ENCODE results near the gene SLX9.
"Not testable (repeated sequence)": the region's sequence is repeated elsewhere in the genome, so short reads cannot be mapped to it uniquely, and the experiment has no call there.

SLX9 gene

DNA sequence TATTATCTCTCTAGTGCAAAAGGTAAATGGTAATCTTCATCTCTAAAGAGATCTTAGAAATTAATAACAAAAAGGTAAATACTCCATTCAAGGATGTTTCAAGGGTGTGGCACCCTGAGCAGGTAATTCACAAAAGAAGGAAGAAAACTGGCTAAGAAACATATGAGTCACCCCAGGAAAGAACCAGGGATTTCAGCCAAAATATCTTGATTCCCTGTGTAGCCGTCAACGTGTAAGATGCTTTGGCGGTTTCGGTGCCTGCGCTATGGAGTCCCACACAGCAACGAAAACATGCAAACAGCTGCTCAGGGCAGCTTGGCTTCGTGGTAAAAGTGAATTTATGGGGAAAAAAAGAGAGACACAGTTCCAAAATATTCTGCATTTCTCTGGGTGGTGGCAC, 22.9 kb upstream of the SLX9 start:
- no peak for DNase-seq

DNA sequence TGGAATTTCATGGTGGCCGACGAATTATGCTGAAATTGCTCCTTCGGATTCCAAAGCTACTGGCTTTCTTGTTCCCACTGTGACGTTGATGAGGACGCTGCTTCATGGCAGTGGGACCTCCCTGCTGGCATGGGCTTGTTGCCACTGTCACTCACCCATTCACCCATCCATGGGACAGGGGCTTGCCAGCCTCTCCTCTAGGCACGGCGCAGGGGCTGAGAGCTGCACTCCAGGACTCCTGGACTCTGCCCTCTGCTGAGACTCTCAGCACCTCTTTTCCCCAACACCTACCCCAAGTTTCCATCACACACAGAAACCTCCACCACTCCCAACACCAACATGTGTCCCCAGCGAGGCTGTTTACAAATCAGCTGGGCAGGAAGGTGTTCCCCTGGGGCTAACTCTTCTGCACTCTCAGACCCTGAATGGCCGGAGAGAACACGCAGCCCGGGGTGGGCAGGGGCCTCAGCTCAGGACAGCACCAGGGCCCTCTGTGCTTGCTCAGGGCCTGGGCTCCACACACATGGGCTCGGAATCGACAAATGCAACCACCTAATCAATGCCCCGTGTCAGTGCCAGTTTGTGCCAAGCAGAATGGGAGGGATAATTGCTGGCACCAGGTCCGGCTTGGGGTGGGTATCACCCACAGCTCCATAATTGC, 22.3 kb upstream of the SLX9 start:
- DNase-seq, result no peak

DNA sequence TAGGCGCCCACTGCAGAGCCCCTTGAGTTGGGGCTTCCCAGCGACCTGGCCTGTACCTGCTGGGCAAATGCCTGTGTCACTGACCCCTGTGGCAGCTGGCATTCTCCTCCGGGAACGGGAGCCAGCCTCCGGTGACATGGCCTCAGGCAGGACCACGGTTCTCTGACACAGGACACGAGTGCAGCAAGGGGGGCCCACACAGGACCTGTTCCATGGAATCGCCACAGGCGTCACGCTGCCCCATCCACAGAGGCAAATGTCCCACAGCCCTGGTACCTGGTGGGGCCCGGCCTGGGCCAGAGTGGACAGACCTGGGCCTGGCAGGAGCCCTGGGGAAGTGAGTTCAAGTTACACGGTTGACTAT, 21.7 kb upstream of the SLX9 start:
- DNase-seq, result no peak

DNA sequence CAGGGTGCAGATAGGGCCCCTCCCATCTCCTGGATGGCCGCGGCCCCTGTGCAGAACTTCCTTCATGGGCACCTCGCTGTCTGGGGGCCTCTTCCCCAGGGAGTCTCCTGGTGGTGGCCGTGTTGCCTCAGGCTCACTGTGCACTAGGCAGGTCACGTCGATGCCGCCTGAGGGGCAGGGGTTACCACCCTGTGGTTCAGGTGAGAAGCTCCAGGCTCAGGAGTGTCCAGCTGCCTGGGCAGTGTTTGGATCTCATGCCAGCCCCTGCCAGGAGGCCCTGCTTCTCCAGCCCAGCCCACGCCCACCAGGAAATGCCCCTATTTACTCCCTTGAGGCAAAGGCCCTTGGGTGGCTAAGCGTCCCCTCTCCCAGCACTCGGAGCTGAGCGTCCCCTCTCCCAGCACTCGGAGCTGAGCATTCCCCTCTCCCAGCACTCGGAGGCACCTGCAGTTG, 21.2 kb upstream of the SLX9 start:
- DNase-seq, result no peak

DNA sequence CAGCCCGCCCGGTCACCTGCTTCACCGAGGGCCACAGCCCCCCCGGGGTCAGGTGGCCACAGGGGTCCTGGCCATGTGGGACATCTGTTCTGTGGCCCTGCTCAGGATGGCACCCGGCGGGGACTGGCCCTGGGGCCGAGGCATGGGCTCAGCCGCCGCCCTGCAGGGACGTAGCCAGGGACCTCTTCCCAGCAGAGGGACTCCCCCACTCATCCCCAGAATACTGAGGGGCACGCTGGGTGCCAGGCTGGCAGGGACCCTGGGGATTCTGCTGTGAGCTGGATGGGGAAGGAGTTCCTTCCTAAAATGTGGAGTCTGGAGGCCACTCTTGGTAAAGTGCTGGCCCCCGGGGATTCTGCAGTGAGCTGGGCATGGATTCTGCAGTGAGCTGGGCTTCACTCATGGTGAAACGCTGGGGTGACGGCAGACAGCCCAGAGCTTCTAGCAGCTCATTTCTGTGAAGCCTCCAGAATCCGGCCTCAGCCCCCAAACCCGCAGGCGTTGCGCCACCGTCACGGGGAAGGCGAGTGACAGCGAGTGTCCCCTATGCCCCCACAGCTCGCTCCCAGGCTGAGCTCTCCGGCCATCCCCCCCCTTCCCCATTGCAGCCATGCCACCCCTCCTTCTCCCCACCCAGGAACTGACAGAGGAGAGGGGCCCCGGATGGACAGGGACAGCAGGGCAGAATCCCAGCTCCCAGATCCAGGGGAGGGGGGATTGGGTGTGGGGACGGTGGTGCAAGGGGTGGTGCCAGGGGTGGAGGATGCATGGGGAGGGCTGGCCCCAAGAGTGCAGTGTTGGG, 20.5 kb upstream of the SLX9 start:
- DNase-seq, result no peak

DNA sequence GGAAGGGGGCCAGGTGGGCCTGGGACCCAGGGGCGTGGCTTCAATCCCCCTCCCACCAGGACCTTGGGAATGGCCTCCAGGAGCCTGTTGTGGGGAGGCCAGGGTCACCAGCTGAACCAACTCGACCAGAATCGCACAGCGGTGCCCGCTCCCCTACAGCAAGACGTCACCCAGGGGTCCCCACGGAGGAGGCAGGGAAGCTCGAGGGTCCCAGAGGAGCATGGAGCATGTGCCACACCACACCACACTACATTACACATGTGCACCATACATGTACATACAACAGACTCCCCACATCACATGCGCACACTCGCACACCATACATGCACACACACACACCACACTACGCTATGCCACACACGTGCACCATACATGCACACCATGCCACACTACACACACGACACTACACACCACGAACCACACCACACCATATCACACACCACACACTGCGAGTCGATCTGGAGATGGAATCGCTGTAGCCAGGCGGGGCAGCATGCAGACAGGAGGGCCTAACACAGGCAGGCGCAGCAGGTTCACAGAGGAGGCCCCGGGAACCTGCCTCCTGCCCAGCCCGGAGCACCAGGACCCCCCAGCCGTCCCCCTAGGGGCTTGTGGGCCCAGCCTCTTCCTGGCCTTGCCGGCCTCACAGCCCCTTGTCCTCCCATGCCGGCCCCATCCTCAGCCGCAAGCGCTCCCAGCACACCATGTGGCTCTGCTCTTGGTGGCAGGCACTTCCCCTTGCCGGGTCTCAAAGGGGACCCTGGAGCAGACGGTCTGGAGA, 19.7 kb upstream of the SLX9 start:
- no peak for DNase-seq

DNA sequence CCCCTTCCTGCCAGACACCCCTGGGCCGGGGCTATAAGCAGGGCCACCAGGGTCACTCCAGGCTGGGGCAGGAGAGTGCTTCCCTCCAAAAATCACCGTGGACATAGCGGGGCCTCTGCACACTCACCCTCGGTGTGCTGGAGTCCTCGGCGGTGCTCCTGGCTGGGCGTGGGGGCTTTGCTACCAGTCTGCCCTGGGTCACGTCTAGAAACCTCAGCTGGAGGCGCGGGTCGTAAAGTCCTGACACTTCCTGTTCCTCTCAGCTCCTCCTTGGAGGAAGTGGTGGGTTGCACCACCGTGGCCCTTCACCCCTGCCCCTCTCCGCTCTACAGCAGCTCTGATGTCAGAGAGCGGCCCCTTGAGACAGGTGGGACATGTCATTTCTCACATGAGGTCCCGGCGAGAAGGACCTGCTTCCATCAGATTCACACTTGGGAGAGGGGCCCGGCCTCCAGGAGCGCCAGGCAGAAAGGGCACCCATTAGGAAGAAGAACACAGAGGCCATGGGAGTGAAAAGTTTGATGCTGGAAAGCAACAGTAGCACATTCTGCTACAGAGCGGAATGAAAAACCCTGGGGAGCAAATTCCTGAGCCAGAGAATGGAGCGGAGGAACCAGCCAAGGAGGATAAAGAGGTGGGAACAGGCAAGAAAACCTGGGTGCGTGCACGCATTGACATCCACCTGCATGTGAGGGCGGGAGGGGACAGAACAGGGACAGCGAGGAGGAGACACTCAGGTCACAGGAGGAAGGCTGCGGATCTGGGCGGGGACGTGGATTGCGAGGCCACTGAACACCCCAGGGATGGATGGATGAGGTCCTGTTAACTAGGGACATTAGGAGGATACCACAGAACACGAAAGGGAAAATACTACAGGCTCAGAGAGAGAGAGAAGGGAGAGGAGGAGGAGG, 18.9 kb upstream of the SLX9 start, which contains the start of gene ITGB2:
Gene ITGB2, minus strand, starts transcription at position 206 of the 911 bp plus-strand sequence. CDS start 10,117 bp downstream, outside the sequence.
- DNase-seq, result no peak

DNA sequence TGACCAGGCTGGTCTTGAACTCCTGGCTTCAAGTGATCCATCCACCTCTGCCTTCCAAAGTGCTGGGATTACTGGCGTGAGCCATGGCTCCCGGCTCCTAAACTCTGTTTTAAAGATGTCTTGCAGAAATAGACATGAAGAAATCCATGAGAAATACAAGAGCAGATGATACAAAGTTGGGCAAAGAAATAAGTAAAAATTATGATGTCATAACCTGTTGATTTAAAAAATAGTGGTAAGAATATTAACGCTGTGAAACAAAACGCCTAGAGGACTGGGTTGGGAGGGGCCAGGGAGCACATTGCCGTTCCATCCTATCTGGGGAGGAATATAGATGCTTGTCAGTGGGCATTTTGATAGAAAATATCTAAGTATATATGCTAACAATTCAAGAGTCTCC, 17.9 kb upstream of the SLX9 start:
- DNase-seq, result no peak

DNA sequence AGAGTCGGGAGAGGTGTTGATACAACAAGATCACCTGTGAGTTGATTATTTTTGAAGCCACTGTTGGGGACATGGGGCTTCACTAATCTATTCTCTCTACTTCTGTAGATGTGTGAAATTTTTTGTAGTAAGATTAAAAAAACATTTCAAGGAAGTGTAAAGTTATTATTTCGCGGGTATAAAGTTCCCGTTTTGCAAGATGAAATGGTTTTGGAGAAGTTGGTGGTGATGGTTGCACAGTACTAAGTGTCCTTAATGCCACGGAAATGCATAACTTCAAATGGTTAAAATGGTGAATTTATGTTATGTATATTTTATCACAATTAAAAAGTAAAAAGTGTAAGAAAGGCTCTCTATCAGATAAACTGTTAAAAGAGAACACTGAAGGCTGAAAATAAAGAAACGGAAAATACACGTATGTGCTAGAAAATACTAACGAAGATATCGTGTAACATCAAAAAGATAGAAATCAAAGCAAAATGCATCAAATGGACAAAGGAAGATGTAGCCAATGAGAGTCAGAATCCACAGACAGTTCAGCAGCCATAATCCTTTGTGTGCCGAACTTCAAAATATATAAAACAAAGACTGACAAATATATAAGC, 16.2 kb upstream of the SLX9 start:
- no peak for DNase-seq

DNA sequence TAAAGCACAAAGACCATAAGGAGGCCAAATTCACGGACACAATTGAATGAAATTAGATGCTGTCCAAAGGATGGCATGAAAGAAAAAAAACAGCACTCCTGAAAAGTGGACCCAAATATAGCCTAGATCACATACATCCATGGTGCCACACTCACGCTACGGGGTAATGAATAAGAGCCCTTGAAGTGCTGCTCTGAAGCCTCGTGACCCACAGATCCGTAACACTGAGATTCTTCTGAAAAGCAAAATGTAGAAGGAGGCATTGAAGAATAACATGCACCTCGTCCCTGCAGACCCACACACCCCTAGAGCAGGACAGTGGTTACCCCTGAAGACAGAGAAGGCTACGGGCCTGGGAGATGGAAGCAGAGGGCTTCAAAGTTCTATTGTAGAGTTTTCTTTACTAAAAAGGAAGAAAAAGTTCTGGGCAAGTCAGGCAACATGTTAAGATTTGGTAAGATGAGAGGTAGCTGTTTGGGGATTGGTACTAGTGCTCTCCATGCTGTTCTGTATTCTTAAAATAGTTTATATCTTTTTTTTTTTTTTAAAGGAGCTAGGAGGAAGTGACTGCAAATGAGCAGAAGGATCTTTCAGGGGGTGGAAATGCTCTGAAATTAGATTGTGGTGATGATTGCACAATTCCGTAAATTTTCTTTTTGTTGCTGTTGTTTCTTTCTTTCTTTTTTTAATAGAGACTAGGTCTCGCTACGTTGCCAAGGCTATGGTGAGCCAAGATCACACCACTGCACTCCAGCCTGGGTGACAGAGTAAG, 15.0 kb upstream of the SLX9 start:
- DNase-seq, result no peak

DNA sequence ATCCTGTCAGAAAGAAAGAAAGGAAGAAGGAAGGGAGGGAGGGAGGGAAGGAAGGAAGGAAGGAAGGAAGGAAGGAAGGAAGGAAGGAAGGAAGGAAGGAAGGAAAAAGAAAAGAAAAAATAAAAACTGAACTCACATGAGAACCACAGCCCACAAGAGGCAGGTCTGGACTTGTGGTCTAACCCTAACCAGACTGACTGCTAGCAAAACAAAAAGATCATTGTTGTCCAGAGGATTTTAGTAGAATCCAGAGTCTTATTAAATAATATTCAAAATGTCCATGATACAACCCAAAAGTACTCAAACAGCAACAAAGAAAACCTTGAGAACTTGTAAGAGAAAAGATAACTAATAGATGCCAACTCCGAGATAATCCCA, 14.5 kb upstream of the SLX9 start:
- DNase-seq, result no peak

DNA sequence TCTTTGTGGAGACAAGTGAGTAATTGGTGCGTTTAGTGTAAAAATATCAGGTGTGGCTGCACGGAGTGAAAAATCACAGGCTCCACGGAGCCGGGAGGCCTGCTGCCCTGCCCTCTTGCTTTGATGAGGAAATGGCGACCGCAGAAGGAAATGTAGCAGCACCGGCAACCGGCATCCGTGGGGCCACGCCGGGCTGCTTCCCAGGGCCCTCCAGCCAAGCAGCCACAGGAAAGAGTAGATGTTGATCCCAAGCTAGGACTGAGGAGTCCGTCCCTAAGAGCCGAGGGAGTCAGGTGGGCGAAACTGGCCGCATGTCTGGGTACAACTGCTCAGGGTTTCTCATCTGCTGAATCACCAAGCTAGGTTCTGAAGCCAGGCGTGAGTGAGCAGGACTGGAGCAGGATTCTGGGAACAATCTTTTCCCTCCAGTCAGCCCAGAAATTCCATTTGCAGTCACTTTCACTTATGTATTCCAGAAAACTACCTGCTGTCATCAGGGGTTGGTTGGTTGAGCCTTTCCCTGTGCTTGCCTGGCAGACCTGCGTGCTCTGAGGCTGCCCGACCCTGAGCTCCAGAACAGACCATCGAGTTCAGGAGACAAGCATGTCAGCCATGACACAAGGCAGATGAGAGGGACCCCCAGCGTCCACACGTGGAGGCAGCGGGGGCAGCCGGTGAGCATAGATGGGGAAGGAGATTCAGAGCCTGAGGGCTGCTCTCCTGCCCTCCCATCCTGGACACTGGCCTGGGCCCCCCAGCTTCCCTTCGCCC, 13.3 kb upstream of the SLX9 start:
- DNase-seq, result no peak

DNA sequence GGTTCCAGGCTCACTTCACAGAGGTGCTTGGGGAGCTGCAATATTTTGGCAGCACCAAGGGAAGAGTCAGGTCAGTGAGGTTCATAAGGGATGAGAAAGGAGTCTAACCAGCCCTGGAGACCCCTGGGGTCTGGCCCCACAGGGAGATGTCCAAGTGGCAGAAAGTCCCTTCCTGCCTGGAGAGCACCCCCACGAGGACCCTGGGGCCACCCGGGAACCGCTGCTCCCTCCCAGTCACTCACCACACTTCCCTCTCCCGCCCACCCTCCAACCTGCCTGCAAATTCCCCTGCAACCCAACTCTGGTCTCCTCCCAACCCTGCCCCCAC, 12.6 kb upstream of the SLX9 start:
- DNase-seq, result no peak

DNA sequence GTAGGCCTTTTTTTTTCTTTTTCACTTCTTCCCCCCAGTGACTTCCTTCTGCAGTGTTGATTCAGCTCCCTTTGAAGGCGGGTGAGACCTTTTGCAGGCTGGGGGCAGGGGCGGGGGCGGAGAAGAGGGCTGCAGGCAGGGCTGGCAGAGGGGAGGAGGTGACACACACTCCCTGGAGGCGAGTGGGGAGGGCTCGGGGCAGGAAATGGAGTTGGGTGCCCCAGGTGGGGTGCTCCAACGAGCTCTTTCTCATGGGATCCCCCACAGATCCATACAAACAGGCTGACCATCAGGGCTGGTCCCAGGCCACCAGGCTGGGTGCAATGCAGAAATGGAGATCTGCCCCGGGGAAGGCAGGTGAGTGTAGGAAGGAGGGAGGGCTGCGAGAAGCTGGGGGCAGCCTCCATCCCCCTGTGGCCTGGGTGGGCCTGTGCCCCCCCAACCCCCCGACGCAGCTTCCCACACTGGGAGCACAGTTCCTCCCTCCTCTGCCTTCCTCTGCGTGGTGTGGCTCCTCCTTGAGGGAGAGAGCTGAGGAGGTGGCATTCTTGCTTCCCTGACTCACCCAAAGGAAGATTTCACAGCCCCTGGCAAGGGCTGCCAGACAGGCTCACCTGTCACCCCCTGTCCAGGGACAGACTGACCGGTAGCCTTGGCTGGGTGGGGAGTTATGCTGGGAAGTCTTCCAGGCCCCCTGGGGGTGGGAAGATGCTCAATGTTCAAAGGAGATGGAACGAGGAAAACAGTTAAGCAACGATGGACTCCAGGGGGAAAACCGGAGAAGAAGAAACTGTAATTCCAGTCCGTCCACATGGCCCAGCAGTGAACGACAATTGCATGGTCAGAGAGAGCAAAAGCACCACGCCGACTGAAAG, 12.0 kb upstream of the SLX9 start:
- no peak for DNase-seq

DNA sequence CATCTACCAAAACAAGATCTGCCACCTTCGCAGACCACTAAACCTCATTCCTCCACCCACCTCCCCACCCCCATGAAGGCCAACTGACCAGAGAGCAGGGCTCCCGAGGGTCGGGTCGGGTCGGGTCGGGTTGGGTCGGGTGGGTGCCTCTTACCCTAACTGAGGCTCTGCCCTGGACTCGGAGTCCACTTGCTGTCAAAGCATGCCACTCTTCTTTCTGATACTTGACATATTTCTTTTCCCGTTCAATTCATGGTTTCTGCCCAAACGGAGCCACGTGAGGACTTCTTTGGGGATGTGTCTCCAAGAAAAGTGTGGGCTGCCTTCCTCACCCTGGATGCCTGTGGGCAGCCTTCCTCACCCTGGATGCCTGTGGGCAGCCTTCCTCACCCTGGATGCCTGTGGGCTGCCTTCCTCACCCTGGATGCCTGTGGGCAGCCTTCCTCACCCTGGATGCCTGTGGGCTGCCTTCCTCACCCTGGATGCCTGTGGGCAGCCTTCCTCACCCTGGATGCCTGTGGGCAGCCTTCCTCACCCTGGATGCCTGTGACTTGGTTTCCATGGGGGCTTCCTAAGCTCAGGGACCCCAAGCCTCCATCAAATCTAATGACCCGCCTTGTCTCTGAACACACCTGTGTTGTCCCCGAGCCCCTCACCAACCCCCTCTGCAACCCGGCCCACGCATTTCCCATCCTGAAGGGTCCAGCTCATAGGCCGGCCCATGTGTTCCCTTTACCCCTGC, 11.2 kb upstream of the SLX9 start:
- DNase-seq, result not testable (repeated sequence)

DNA sequence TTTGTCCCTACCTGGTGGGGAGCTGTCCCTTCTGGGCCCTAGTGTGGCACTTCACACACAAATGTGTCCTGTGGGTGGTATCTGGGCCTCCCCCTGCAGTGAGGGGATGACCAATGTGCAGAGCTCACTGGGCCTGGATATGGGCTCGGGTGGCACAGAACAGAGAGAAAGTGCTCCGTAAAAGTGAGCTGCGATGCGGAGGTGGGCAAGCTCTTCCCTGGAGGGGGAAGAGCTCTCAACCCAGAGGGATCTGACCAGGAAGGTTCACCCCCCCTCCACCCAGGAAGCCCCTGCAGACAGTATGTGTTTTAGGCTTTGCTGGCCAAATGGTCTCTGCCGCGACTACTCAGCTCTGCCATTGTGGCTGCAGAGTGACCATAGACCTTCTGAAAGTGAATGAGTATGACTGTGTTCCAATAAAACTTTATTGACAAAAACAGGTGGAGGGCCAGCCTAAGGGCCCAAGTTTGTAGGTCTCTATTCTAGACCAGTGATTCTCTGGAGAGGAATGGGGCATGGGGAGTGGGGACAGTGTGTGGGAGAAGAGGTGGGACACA, 10.5 kb upstream of the SLX9 start:
- DNase-seq, result no peak

DNA sequence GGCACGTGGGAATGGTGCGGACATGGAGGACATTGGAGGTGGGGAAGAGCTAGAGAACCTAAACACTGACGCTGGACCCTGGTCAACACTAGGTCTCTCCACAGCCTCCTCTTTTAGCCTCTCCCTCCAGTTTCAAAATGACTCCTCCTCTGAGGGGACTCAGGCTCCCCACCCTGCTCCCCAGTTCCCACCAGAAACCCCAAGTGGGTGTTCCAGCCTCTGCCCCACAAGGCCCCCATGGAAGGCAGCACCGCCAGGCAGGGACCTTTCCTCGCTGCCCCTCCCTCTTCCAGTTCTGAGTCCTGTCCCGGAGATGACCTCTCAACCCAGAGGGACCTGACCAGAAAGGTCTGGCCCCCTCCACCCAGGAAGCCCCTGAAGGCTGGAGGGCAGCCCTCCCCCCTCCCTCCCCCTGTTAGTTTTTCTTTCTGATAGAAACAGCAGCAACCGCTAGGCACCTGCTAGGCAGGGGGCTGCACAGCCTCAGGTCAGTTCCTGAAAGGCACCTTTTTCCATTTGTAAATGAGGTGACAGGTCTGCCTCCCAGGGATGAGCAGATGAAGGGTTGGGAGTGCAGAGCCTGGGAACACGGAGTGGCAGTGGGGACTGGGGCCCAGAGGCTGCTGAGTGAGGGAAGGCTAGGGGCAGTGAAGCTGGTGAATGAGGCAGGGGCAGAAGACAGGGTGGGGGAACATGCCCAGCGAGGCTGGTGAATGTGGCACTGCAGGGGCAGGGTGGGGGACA, 9.9 kb upstream of the SLX9 start:
- no peak for DNase-seq

DNA sequence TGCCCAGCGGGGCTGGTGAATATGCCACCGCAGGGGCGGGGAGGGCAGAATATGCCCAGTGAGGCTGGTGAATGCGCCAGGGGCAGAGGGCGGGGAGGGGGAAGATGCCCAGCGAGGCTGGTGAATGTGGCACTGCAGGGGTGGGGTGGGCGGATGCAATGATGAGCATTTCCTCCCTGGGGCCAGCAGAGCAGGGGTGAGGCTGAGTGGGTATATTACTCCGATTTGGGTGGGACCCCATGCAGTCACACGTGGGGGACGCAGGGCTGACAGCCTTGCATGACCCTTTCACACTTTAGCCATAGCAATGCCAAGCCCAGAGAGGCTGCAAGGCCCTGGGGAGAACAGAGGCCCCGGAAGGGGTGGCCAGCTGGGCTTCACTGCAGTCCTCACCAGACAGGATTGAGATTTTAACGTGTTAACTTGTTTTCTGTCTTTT, 9.3 kb upstream of the SLX9 start:
- DNase-seq, result peak; percentile 28
